Activated naive CD4-positive, alpha-beta T cell (primary cell): ENCODE measurements around the gene STYK1.

ENCODE experiments used
- DNase-seq, 4 experiments: peaks; one replicate each; lab custom pipeline; 2025; lab: John Stamatoyannopoulos, UW

STYK1 gene

GRCh38 chr12:10673659-10674384 is at the start of gene STYK1:
TSS of gene STYK1 (minus strand) at chr12:10674052. CDS start at chr12:10634618, 39,434 bp downstream.
- DNase-seq = peak; percentile 10 to 57 (median 28)

- DNase-seq = peak in 1 of 4 experiments; percentile 10
These were observed 49.3 kb upstream of the STYK1 start, which contains the start of gene YBX3 for GRCh38 chr12:10722905-10723746. TSS of gene YBX3 (minus strand) at chr12:10723323. CDS start at chr12:10723111, 212 bp downstream.

- peak in 3 of 4 experiments; percentile 13 to 27 (median 14) for DNase-seq
These were observed 48.7 kb upstream of the STYK1 start for GRCh38 chr12:10722502-10722904.

GRCh38 chr12:10721651-10722501 is 48.0 kb upstream of the STYK1 start:
- DNase-seq = peak in 2 of 4 experiments; percentile 13 to 14

GRCh38 chr12:10720974-10721650 is 47.3 kb upstream of the STYK1 start:
- DNase-seq = no peak

GRCh38 chr12:10719482-10719881 is 45.6 kb upstream of the STYK1 start:
- DNase-seq = no peak

GRCh38 chr12:10718279-10718821 is 44.5 kb upstream of the STYK1 start:
- DNase-seq = no peak

GRCh38 chr12:10717410-10717809 is 43.6 kb upstream of the STYK1 start:
- no peak for DNase-seq

- DNase-seq = no peak
These were observed 43.0 kb upstream of the STYK1 start for GRCh38 chr12:10716704-10717315.

GRCh38 chr12:10716277-10716676 is 42.4 kb upstream of the STYK1 start:
- no peak for DNase-seq

GRCh38 chr12:10715491-10715890 is 41.6 kb upstream of the STYK1 start:
- no peak for DNase-seq

GRCh38 chr12:10709808-10710207 is 36.0 kb upstream of the STYK1 start:
- DNase-seq = no peak

- DNase-seq = no peak
These were observed 35.0 kb upstream of the STYK1 start for GRCh38 chr12:10708862-10709261.

GRCh38 chr12:10705655-10706054 is 31.8 kb upstream of the STYK1 start:
- no peak for DNase-seq

GRCh38 chr12:10701843-10702242 is 28.0 kb upstream of the STYK1 start:
- DNase-seq = no peak

GRCh38 chr12:10701131-10701681 is 27.4 kb upstream of the STYK1 start:
- no peak for DNase-seq

- DNase-seq = no peak
These were observed 26.7 kb upstream of the STYK1 start for GRCh38 chr12:10700581-10700980.

- DNase-seq = no peak
These were observed 24.0 kb upstream of the STYK1 start for GRCh38 chr12:10697862-10698261.

GRCh38 chr12:10697156-10697555 is 23.3 kb upstream of the STYK1 start:
- DNase-seq = no peak

- no peak for DNase-seq
These were observed 17.1 kb upstream of the STYK1 start for GRCh38 chr12:10690906-10691305.
